HG03196 (cell line): ENCODE measurements around the gene E2F2.
"Not testable (repeated sequence)": the region's sequence is repeated elsewhere in the genome, so short reads cannot be mapped to it uniquely, and the experiment has no call there.

Experiments used
- ATAC-seq: cut with Tn5 transposase; IDR thresholded peaks from one replicate; pipeline ENCODE4 v1.9.1; 2021; ENCODE audit not compliant: unreplicated experiment

E2F2 gene

DNA sequence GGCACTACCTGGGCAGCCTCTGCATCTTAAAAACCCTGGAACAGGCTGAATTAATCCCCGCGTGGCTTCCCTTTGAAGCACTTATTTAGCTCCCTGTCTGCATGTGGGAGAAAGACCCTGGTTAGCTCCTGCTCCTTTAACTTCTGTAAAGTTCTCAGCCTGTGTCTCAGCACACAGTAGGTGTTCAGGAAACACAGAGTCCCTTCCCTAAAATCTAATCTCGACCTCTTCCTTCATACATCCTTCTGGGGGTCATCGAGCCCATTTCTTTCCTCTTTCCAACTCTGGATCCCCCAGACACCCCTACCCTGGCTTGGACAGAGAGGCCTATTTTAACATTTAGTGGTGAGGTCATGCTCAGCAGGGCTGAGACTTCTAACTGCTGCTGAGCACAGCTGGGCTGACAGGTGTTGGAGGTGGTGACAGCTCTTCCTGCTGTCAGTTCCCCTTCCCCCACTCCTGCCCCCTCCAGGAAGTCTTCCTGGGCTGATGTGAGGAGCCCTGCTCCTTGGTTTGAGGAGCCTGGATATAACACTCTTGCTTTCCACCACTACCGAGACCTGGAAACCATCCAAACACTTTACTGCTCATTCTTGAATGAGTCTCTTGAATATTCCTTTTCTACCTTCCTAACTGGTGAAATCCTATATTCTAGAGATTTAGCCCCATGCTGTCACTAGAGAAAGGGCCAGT lies 5.3 kb downstream of the E2F2 start:
- no peak for ATAC-seq

DNA sequence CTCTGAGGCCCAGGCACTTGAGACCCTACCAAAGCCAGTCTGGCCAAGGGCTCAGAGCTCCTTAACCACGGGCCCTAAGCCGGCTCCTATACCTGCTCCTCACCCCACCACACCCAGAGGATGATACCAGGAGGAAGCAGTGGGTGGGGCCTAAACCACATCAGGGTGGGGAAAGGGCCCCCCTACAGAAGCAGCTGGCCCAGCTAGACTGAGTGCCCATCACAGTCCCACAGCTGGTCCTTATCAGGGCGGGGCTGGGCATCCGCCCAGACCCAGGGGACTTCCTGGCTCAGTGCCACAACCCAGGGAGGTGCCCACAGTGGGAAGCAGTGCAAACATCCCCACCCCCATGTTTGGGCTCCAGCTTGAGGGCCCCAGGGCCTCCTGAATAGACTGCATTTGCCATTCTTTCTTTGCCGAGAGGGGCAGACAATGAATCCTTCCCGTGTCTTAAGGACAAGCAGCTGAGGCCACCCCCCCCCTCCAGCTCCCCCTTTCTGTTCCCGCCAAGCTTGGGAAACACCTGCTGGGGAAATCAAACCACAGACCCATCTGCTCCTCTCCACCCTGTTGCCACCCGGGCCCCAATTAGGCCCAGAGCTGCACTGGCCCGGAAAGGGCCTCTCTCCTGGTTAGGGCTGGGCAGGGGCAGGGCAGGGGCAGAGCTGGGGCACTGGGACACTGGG lies 6.2 kb downstream of the E2F2 start:
- no peak for ATAC-seq

DNA sequence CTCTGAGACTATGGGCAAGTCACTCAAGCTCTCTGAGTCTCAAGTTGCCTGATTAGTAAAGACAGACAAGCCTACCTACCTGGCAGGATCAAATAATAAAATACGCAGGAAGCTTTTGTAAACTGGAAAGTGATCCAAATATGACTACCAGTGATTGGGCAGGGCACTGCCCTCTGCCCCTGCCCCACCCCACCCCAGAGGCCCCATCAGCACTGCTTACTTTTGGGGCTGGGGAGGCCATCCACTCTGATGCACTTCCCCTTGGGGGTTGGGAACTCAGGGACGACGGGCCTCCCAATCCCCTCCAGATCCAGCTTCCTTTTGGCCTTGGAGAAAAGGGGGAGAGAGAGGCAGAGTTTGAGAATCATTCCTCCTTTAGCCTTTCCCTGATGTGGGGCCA lies 6.9 kb downstream of the E2F2 start:
- no peak for ATAC-seq

DNA sequence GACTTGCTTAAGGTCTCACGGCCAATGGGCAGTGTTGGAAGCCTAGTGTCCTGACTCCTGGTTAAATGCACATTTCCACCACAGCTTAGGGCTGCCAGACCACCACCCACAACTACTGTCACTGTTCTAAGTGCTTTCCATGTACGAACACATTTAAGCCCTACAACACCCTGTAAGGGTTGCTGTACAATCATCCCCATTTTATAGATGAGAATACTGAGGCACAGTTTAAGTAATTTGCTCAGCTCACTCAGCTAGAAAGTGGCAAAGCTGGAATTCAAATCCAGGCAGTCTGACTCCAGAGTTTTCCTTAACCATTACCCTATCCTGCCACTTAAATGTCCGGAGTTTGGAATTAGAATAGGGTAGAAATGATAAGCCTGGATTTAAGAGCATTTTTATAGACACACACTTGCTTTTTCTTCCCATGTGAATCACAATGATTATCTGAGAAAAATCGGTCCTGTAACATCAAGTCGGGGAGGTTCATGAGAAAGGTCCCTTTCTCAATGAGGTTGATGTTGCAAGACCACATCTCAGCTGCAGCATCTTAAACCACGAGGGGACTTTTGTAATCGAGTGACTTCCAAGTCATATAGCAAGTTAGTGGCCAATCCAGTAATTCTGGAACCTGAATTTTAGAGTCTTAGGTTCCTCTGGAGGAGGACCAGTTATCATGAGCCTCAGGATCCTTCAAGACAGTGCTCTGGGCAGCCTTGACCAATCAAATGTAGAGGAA lies 8.6 kb downstream of the E2F2 start:
- no peak for ATAC-seq

DNA sequence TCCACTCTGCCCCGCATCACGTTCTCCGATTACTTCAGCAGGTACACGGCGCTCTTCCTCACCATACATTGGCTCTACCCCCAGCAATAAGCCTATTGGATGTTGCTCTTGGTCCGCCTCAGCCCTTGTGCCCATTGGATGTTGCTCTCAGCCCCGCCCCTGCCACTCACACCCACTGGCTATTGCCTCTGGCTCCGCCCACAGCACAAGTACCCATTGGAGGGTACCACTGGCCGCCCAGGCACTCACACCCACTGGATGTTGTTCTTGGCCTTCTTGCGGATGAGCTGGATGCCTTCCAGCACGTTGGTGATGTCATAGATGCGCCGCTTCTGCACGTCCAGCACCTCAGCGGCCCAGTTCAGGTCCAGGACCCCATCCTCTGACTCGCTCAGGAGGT lies 9.4 kb downstream of the E2F2 start:
- ATAC-seq: no peak

DNA sequence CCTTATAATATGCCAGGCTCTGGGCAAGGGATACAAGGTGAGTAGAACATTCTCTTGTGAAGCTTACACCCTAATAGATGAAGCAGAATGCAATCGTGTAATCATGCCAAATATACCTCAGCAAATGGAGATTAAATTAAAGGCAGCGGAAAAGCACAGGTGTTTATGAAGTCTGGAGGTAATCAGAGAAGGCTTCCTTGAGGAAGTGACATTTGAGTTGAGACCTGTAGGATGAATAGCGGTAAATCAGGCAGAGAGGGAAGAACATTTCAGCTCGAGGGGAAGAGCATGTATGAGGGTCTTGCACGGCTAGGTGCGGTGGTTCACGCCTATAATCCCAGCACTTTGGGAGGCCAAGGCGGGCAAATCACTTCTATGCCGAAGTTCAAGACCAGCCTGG lies 13.5 kb downstream of the E2F2 start:
- no peak for ATAC-seq

DNA sequence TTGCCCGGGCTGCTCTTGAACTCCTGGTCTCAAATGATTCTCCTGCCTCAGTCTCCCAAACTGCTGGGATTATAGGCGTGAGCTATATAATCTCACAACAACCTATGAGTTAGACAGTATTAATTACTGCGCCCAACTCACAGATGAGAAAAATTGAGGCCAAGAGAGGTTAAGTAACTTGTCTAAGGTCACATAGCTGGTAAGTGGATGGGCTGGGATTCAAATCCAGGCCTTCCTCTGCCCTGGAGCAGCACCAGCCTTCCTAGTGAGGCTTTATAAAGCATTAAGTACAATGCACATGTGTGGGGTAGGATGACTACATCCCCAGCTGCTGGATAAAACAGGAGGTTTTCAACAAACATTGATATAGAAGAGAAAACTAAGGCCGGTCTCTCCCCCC lies 15.1 kb downstream of the E2F2 start:
- ATAC-seq: no peak

DNA sequence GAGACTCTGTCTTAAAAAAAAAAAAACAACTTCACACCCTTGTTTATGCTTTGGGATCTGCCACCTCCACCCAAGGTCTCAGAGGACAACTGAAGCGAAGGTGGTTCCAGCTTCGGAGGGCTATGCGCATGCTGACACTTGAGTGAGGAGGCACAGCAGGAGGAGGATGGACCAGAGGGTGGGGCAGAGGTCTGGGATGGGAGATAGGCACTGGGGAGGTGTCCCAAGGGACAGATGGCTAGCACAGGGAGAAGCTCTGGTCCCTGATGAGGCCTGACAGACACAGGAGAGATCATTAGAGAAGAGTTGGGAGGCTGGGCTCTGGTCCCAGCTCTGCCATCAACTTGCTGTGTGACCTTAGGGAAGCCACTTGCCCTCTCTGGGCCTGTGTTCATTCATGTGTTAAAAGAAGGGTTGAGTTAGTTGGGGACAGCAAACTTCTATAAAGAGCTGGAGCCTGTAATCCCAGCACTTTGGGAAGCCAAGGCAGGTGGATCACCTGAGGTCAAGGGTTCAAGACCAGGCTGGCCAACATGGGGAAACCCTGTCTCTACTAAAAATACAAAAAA lies 16.8 kb downstream of the E2F2 start:
- no peak for ATAC-seq

DNA sequence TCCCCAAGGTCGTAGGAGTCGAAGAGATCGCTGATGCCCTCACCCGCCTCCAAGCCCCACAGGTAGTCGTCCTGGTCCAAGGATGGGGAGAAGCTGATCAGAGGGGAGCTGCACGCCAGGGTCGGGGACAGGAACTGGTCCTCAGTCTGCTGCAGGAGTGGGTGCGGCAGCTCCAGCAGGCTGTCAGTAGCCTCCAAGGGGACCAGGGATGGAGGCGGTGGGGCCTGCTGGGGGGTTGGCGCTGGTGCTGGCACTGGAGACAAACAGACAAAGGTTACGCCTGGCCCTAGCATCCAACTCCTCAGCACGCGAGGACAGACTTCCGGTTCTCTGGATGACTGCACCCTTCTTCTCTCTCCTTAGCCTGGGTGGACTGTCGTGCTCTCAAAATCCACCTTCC lies 21.1 kb downstream of the E2F2 start:
- no peak for ATAC-seq

DNA sequence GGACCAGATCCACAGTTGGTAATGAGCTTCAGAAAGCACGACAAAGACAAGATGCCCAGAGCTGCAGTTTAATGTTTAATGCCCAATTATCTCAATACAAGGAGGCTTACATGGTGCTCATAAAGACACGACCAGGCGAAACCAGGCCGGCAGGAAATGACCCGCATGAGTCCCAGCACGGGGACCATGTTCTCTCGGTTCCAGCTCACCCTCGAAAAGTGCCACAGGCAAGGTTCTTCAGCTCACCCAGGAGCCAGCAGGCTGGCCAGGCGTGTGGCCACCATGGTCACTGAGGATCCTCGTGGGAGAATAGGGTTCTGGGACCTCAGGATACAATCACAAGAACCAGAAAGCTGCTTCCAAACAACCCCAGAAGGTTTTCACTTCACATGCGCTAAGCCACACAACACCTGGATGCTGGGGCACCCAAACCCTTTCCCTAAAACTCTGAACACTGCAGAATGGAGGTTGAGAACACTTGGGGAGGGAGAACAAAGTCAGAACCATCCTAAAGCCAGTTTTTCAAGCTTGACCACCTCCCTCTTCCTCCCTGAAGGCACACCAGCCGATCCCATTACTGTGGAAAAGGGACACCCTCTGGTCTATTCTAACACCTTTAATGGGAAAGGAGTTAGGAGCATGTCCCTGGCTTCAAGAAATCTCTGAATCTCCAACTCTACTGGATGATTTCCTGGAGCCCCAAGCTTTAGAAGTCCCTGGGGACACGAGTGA lies 24.5 kb downstream of the E2F2 start:
- ATAC-seq: no peak

DNA sequence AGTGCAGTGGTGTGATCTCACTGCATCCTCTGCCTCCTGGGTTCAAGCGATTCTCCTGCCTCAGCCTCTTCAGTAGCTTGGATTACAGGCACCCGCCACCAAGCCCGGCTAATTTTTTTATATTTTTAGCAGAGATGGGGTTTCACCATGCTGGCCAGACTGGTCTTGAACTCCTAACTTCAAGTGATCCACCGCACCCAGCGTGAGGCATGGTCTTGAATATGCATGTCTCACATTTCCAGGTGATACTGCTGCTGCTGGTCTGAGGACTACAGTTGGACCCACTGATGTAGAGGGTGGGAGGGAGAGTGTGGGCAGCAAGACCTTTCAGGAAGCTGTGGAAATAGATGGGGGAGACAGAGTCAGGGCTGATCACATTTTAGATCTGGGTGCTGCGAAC lies 25.2 kb downstream of the E2F2 start:
- no peak for ATAC-seq

DNA sequence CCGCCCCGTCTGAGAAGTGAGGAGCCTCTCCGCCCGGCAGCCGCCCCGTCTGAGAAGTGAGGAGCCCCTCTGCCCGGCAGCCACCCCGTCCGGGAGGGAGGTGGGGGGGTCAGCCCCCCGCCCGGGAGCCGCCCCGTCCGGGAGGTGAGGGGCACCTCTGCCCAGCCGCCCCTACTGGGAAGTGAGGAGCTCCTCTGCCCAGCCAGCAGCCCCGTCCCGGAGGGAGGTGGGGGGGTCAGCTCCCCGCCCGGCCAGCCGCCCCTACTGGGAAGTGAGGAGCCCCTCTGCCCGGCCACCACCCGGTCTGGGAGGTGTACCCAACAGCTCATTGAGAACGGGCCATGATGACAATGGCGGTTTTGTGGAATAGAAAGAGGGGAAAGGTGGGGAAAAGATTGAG lies 26.9 kb downstream of the E2F2 start:
- not testable (repeated sequence) for ATAC-seq

DNA sequence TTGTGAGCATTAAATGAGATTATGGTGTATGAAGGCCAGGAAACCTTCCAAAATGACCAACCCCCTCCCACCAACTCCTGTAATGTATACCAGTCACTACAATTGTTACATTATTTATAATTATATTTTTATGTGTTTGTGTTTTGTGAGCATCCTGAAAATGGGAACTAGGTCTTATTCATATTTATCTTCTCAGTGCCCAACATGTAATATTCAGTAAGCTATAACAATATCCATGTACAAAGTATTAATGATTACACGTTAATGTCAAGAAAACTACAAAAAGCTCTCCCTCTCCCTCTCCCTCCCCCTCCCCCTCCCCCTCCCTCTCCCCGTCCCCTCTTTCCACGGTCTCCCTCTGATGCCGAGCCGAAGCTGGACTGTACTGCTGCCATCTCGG lies 28.1 kb downstream of the E2F2 start:
- ATAC-seq: no peak

DNA sequence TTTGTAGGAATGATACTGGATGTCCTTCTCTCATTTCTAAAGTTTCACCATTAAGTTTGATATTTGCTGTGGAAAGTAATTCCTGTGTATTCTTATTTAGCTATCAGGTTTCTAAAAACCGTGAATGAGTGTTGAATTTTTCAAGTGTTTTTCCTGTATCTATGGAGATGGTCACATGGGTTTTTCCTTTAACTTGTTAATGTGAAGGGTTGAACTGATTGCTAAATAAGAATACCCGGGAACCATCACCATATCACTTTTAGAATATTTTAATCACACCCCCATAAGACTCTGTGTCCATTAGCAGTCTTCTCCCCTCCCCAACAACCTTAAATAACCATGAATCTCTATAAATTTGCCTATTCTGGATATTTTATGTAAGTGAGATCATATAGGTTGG lies 30.6 kb downstream of the E2F2 start:
- ATAC-seq: no peak

DNA sequence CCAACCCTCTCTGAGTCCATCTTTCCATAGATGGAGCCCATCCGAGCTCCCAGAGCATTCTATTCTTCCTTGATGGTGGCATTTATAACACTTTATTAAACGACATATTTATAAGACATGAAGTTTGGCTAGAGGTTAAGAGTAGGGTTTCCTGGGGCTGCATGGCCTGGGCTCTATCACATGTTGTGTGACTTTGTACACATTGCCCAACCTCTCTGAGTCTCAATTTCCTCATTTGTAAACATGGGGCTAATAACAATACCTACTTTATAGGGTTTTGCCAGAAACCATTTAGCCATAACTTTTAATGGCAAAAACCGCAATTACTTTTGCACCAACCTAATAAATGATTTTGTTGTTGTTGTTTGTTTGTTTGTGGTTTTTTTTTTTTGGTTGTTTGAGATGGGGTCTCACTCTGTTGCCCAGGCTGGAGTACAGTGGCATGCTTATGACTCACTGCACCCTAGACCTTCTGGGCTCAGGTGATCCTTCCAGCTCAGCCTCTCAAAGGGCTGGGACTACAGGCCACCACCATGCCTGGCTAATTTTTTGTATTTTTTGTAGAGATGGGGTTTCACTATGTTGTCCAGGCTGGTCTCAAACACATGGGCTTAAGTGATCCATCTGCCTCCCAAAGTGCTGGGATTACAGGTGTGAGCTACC lies 33.1 kb downstream of the E2F2 start:
- ATAC-seq: no peak

DNA sequence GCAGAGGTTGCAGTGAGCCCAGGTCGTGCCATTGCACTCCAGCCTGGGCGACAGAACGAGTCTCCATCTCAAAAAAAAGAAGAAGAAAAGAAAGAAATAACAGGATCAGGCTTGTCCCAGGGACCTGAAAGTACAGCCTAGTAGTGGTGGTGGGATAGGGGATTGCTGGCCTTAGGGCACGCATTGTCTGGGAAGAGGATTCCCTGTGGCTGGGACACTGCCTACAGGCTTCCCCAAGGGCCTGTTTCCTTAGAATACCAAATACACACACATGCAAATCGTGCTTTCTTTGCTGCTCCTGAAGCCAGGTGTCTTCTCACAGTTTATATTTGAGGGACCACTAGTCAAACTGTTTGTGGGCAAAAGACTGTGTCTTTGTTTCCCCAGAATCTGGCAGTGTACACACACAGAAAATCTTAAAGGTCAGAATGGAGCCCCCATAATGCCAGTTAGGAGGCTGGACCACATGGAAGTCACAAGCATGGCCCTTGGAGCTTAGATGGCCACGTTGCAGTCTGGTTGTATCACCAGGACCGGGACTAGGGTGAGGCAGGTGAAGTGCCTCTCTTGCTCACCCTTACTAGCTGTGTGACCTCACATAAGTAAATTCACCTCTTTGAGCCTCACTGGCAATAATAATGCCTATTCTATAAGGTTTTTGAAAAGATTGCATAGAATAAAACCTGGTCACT lies 34.4 kb downstream of the E2F2 start:
- ATAC-seq: no peak

DNA sequence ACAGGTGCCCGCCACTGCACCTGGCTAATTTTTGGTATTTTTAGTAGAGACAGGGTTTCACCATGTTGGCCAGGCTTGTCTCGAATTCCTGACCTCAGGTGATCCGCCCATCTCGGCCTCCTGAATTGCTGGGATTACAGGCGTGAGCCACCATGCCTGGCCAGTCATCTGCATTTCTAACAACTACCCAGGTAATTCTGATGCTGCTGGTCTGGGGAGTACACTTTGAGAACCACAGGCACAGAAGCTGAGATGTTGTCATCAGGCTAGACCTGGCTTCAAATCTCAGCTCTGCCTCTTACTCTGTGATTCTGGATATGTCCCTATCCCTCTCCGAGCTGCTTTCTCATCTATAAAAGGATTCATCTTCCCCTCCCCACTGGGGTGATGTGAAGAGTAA lies 36.2 kb downstream of the E2F2 start:
- ATAC-seq: not testable (repeated sequence)

DNA sequence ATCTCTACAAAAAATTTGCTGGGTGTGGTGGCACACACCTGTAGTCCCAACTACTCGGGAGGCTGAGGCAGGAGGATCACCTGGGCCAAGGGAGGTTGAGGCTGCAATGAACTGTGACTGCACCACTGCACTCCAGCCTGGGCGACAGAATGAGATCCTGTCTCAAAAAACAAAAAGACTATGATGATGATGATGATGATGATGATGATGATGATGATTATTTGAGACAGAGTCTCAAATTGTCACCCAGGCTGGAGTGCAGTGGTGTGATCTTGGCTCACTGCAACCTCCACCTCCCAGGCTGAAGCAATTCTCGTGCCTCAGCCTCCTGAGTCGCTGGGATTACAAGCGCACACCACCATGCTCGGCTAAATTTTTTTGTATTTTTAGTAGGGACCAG lies 38.3 kb downstream of the E2F2 start:
- ATAC-seq: not testable (repeated sequence)

DNA sequence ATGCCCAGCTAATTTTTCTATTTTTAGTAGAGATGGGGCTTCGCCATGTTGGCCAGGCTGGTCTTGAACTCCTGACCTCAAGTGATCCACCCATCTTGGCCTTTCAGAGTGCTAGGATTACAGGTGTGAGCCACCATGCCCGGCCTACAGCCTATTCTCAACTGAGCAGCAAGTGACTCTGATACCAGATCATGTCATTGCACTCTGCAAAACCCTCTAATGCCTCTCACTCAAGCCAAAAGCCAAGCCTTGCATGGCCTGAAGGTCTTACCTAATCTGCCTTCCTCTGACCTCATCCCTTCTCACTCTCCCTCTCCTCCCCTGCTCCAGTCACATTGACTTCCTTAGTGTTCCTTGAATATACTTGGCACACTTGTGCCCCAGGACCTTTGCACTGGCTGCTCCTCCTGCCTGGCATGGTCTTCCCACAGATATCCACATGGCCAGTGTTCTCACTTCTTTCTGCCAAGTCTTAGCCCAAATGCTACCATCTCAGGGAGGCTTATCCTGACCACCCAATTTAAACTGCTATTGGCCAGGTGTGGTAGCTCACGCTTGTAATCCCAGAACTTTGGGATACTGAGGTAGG lies 38.8 kb downstream of the E2F2 start:
- no peak for ATAC-seq

DNA sequence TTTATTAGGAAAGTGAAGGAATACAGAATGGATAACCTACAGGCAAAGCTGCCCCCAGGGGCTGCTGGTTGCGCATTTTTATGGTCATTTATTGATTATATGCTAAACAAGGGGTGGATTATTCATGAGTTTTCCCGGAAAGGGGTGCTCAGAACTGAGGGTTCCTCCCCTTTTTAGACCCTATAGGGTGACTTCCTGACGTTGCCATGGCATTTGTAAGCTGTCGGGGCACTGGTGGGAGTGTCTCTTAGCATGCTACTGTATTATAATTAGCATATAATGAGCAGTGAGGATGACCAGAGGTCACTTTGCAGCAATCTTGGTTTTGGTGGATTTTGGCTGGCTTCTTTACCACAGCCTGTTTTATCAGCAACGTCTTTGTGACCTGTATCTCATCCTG lies 41.2 kb downstream of the E2F2 start:
- ATAC-seq: no peak
